ENCODE results near the gene CLRN2. TPM values are rescaled to one million over a fixed set of nuclear protein-coding genes. Genes with fewer than 3 reads are reported as not detected.

CLRN2 gene
- total and polyA plus RNA-seq, 2 of the 4 experiments (the other 2 are of a cell fraction), result not detected

DNA sequence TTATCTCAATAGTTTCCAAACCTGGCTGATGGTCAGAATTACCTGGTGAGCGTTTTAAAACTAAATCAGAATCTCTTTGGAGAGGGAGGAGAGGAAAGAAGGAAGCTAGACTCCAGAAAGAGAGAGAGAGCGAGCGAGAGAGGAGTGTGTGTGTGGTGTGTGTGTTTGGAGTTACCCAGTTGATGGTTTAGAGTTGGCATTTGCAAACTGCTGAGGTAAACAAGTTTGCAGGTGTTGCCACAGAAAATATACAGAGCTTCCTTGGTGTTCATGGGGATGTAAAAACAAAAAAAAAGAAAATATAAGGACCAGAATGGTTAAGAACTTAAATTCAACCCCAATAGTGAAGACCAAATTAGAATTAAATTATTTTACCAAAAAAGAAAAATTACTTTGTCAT lies 35.6 kb downstream of the CLRN2 start:
- Histone ChIP-seq H2AK5ac (ENCODE audit: low read depth, low read length) (no peak overlapping the region), H2BK120ac (ENCODE audit: low read depth, low read length) (no peak overlapping the region), H3K23ac (ENCODE audit: low read depth, low read length) (no peak overlapping the region), H2BK20ac (ENCODE audit: low read depth, low read length) (no peak overlapping the region), H3K9me1 (ENCODE audit: insufficient read depth, low read length) (no peaks in the 10 kb centered on the region), H3K27ac (ENCODE audit: insufficient read depth, low read length) (no peak overlapping the region), H2BK15ac (ENCODE audit: low read depth, low read length) (no peak overlapping the region), H3K4me3 (ENCODE audit: insufficient read depth, low read depth, low read length) (no peak overlapping the region), H2BK5ac (ENCODE audit: low read depth, low read length, poor library complexity, severe bottlenecking) (no peak overlapping the region), H3K9me3 (ENCODE audit: control insufficient read depth, insufficient read depth, low read length) (no peaks in the 10 kb centered on the region), H3K79me1 (ENCODE audit: low read depth in 1 of 2, low read length in 2 of 2) (no peaks in the 10 kb centered on the region), H2AFZ (replicated peaks; ENCODE audit: low read length, poor library complexity) (no peak overlapping the region), H4K8ac (ENCODE audit: low read depth in 2 of 2, low read length in 2 of 2) (no peak overlapping the region), H3K4me1 (ENCODE audit: control insufficient read depth, insufficient read depth, low read length) (no peaks in the 10 kb centered on the region), H3K4ac (ENCODE audit: low read depth, low read length) (no peak overlapping the region), H3K27me3 (ENCODE audit: control insufficient read depth, insufficient read depth, low read length) (peaks cover 12% of the 10 kb centered on the region), H3K56ac (ENCODE audit: extremely low read depth, insufficient read depth, low read length) (no peak overlapping the region), H4K91ac (ENCODE audit: insufficient read depth, low read depth, low read length) (no peak overlapping the region), H3K14ac (replicated peaks; ENCODE audit: low read depth, low read length) (no peak overlapping the region), H3K18ac (ENCODE audit: low read depth, low read length) (no peak overlapping the region), H4K20me1 (ENCODE audit: insufficient read depth, low read length) (no peaks in the 10 kb centered on the region), H2AK9ac (replicated peaks; ENCODE audit: low read depth, low read length, poor library complexity) (no peak overlapping the region), H3K36me3 (ENCODE audit: control insufficient read depth, insufficient read depth, low read length) (no peaks in the 10 kb centered on the region), H4K5ac (ENCODE audit: low read depth, low read length) (no peak overlapping the region), H3K9ac (ENCODE audit: low read depth, low read length) (no peak overlapping the region), H3K4me2 (ENCODE audit: low read depth, low read length) (no peak overlapping the region)
- 80 to 100% methylated on average over 1 to 2 of the region's 3 CpGs for WGBS, 2 experiments (ENCODE audit: extremely low coverage in 2 of 2, insufficient read length in 1 of 2)
- POLR2A ChIA-PET (ENCODE audit: unreplicated experiment), result no interaction called here
- dilution Hi-C loops (cut with HindIII; ENCODE audit: low sequenced_read_pairs, unreplicated experiment) (no loop called here), in situ Hi-C loops (cut with MboI; ENCODE audit: low sequenced_read_pairs) (no loop called here), intact Hi-C loops (cut with micrococcal nuclease) (no loop called here)
- TF ChIP-seq MAFK (IDR thresholded peaks at IDR 0.05; ENCODE audit: low read depth, low read length) (peak; percentile 42), MAZ (IDR thresholded peaks at IDR 0.05; ENCODE audit: borderline replicate concordance, low read depth, low read length) (no peak)
- ATAC-seq (ENCODE audit: low read depth), result no peak
- DNase-seq, result no peak
- no TSS peak for BruUV-seq (replicated peaks)
- CTCF ChIA-PET, result interaction anchor here (0.6 kb wide), 1 partner anchor 1037 kb away, joined by 3 read pairs; no protein-coding TSS in a partner anchor
